OCI-LY1 (cell line): ENCODE results near the gene MZT2A.
"Not testable (repeated sequence)": the region's sequence is repeated elsewhere in the genome, so short reads cannot be mapped to it uniquely, and the experiment has no call there.

Experiments
- CTCF ChIP-seq: fragments of 200-600 bp; sonication (generic), shearing (Covaris generic); IDR thresholded peaks from 2 replicates; pipeline ENCODE4 v1.5.1; 2017; ENCODE audit warnings: mild to moderate bottlenecking, antibody characterized with exemption, low read length, moderate library complexity, mixed read lengths
- EZH2 ChIP-seq: fragments of 200-600 bp; sonication (generic), shearing (Covaris generic); IDR thresholded peaks from 2 replicates; pipeline ENCODE4 v1.8.0; 2017; ENCODE audit warnings: borderline replicate concordance, mixed run types, mild to moderate bottlenecking, antibody characterized with exemption, low read length, moderate library complexity, mixed read lengths

- not testable (repeated sequence) for TF ChIP-seq EZH2, CTCF
Measured at GRCh38 chr2:131476363-131476762, 15.8 kb downstream of the MZT2A start.
